B cell (primary cell): ENCODE results near the gene LHPP. TPM values are rescaled to one million over a fixed set of nuclear protein-coding genes. Genes with fewer than 3 reads are reported as not detected.
A peak's percentile ranks its signal among the peaks of the same experiment; 100 is the strongest.

Experiments
- ATAC-seq: fragments of 200-7000 bp; cut with Tn5 transposase; one replicate; pipeline ENCODE4 v1.10.0; 2021; ENCODE audit warnings: low read depth, mild to moderate bottlenecking, moderate number of reproducible peaks, moderate library complexity
- CTCF ChIA-PET: fragments of 350-600 bp; sonication (Branson Sonifier 250); formaldehyde crosslinking; loops from one replicate; lab custom pipeline; 2021; ENCODE audit warnings: antibody characterized with exemption, inconsistent platforms; lab: Charles Lee
- POLR2A ChIA-PET: fragments of 350-600 bp; sonication (Branson Sonifier 250); formaldehyde crosslinking; loops from one replicate; lab custom pipeline; 2021; ENCODE audit warnings: antibody characterized with exemption; lab: Charles Lee
- DNase-seq: peaks from one replicate; pipeline ENCODE4 v3.0.0; 2013
- H2AFZ ChIP-seq: 2 replicates; pipeline ENCODE4 v1.6.1; 2012; ENCODE audit warnings: mild to moderate bottlenecking, low read depth, low read length; ENCODE audit not compliant: insufficient read depth, poor library complexity, severe bottlenecking
- H3K27ac ChIP-seq, 2 donors: 1 replicate in 1 of 2; 2 replicates in 1 of 2; pipeline ENCODE4 v1.5.1; 2012 to 2013; ENCODE audit warnings: low read length in 2 of 2, mild to moderate bottlenecking in 2 of 2, moderate library complexity in 1 of 2
- H3K27me3 ChIP-seq, 4 experiments: fragments of 200-600 bp in 1 of 4; sonication (generic) in 1 of 4; replicated peaks in 1 of 4; 1 replicate in 2 of 4; 2 replicates in 2 of 4; pipeline versions ENCODE4 v1.6.1 to v1.7.0; 2013 to 2016; ENCODE audit warnings: low read length in 3 of 4, mild to moderate bottlenecking in 2 of 4, mixed read lengths in 1 of 4, moderate library complexity in 1 of 4; ENCODE audit not compliant: insufficient read depth in 4 of 4, control insufficient read depth in 3 of 4; ENCODE audit errors: control extremely low read depth in 1 of 4
- H3K36me3 ChIP-seq, 2 experiments: replicated peaks in 1 of 2; 1 replicate in 1 of 2; 2 replicates in 1 of 2; pipeline versions ENCODE4 v1.6.1 to v1.7.1; 2013; ENCODE audit warnings: low read length in 1 of 2; ENCODE audit not compliant: insufficient read depth in 2 of 2, control insufficient read depth in 1 of 2; ENCODE audit errors: control extremely low read depth in 1 of 2, extremely low read depth in 1 of 2
- H3K4me1 ChIP-seq, 2 donors: fragments of 200-600 bp in 1 of 2; sonication (generic) in 1 of 2; 1 replicate in 1 of 2; 2 replicates in 1 of 2; pipeline versions ENCODE4 v1.5.1 to v1.6.1; 2013 to 2017; ENCODE audit warnings: low read length in 2 of 2; ENCODE audit not compliant: control insufficient read depth in 2 of 2, insufficient read depth in 2 of 2
- H3K4me2 ChIP-seq: replicated peaks from 2 replicates; pipeline ENCODE3; 2012; ENCODE audit warnings: mild to moderate bottlenecking, low read depth, low read length; ENCODE audit not compliant: poor library complexity, severe bottlenecking
- H3K4me3 ChIP-seq, 5 experiments: fragments of 200-600 bp in 1 of 5; sonication (generic) in 1 of 5; 1 replicate in 3 of 5; 2 replicates in 2 of 5; pipeline versions ENCODE4 v1.5.1 to v1.7.0; 2011 to 2016; ENCODE audit warnings: low read length in 4 of 5, mild to moderate bottlenecking in 4 of 5, low read depth in 2 of 5, control low read depth in 1 of 5, moderate library complexity in 1 of 5; ENCODE audit not compliant: insufficient read depth in 1 of 5; ENCODE audit errors: control extremely low read depth in 1 of 5, extremely low read depth in 1 of 5
- H3K79me2 ChIP-seq: fragments of 200-600 bp; sonication (generic); one replicate; pipeline ENCODE4 v1.6.0; 2016; ENCODE audit warnings: low read length; ENCODE audit not compliant: control insufficient read depth, insufficient read depth
- H3K9ac ChIP-seq: fragments of 200-600 bp; sonication (generic); 2 replicates; pipeline ENCODE4 v1.6.1; 2017; ENCODE audit warnings: mild to moderate bottlenecking, low read length, moderate library complexity
- H3K9me3 ChIP-seq, 3 donors: one replicate each; pipeline versions ENCODE4 v1.6.1 to v1.7.1; 2013; ENCODE audit warnings: low read length in 2 of 3; ENCODE audit not compliant: control insufficient read depth in 2 of 3, insufficient read depth in 1 of 3; ENCODE audit errors: control extremely low read depth in 1 of 3
- H4K20me1 ChIP-seq: 2 replicates; pipeline ENCODE4 v1.6.0; 2012; ENCODE audit warnings: mild to moderate bottlenecking, low read length; ENCODE audit not compliant: insufficient read depth, control insufficient read depth, poor library complexity, severe bottlenecking
- H3K27ac Mint-ChIP-seq: one replicate; pipeline ENCODE4 v1.8.0; 2021; ENCODE audit warnings: mixed read lengths
- H3K27me3 Mint-ChIP-seq: one replicate; pipeline ENCODE4 v1.8.0; 2021; ENCODE audit warnings: mixed read lengths
- H3K4me1 Mint-ChIP-seq: one replicate; pipeline ENCODE4 v1.8.0; 2021; ENCODE audit warnings: mixed read lengths
- H3K4me3 Mint-ChIP-seq: one replicate; pipeline ENCODE4 v1.8.0; 2021; ENCODE audit warnings: mixed read lengths
- H3K9me3 Mint-ChIP-seq: one replicate; pipeline ENCODE4 v1.8.0; 2022; ENCODE audit warnings: mixed read lengths; ENCODE audit not compliant: insufficient read depth
- CTCF ChIP-seq: fragments of 200-600 bp; IDR thresholded peaks from one replicate; pipeline ENCODE4 v1.8.0; 2022; ENCODE audit warnings: antibody characterized with exemption, mild to moderate bottlenecking
- EZH2 ChIP-seq: IDR thresholded peaks from 2 replicates; pipeline ENCODE4 v1.6.1; 2012; ENCODE audit warnings: borderline replicate concordance, low read depth, mild to moderate bottlenecking, moderate library complexity, low read length; ENCODE audit not compliant: insufficient read depth, poor library complexity, severe bottlenecking
- WGBS: methylation state at CpG from one replicate; pipeline ENCODE4 v1.1.5; 2013; ENCODE audit warnings: missing lambda C conversion rate; ENCODE audit not compliant: insufficient coverage; 5-methylcytosine and 5-hydroxymethylcytosine counted together
- intact Hi-C: fragments of 100-400 bp; cut with micrococcal nuclease; formaldehyde crosslinking; loops from one replicate; pipeline ENCODE4 v1.10.0; 2022
- polyA plus RNA-seq: library from polyadenylated mRNA; depleted of rRNA; stranded (reverse); fragments of >200 nt; gene quantifications from 2 replicates; pipeline ENCODE4 v1.2.3, GENCODE V29; 2012
- total RNA-seq, 2 donors: library from RNA; stranded (reverse); fragments of 120-200 nt in 1 of 2; gene quantifications; 1 replicate in 1 of 2; 2 replicates in 1 of 2; pipeline versions ENCODE4 v1.2.3 to v1.2.4, GENCODE V29; 2013 to 2022

The LHPP gene
- total and polyA plus RNA-seq, 2 donors (not counting 1 experiment from before 2014, with no cell fraction given) = 60.2 to 83.5 TPM

GRCh38 chr10:124416733-124417132, 44.9 kb upstream of the LHPP start:
- Mint-ChIP-seq H3K9me3 (no peaks in the 10 kb centered on the region), H3K4me1 (peaks cover 16% of the 10 kb centered on the region), H3K27me3 (peaks cover 3% of the 10 kb centered on the region), H3K4me3 (peak overlapping the region; percentile 29), H3K27ac (no peak overlapping the region)
- no peak overlapping the region for H3K9ac ChIP-seq
- ATAC-seq (no peak), DNase-seq (no peak)
- intact Hi-C loops = loop anchor here (10.0 kb wide), 1 partner anchor 118 kb away; no protein-coding TSS in a partner anchor
- TF ChIP-seq EZH2 (no peak), CTCF (no peak)
- no peak overlapping the region for H3K27ac ChIP-seq
- H2AFZ ChIP-seq = no peak overlapping the region
- no peaks in the 10 kb centered on the region for H3K9me3 ChIP-seq
- H3K4me2 ChIP-seq = no peak overlapping the region
- peaks cover 0 to 11% (median 5%) of the 10 kb centered on the region in 4 experiments for H3K27me3 ChIP-seq
- H3K4me3 ChIP-seq = no peak overlapping the region
- peaks cover 20% of the 10 kb centered on the region for H3K79me2 ChIP-seq
- peaks cover 10 to 13% of the 10 kb centered on the region in 2 donors for H3K4me1 ChIP-seq
- ChIA-PET POLR2A (interaction anchor here (0.6 to 0.7 kb wide), 2 partner anchors 15 to 366 kb away, joined by 15 to 18 read pairs; no protein-coding TSS in a partner anchor), CTCF (interaction anchor here (0.7 to 3.0 kb wide), 4 partner anchors 13 to 422 kb away, joined by 3 to 8 read pairs (median 6); no protein-coding TSS in a partner anchor)
- H4K20me1 ChIP-seq = no peaks in the 10 kb centered on the region
- WGBS = no CpG with 5 or more reads among the region's 6 CpGs
- no peaks in the 10 kb centered on the region for H3K36me3 ChIP-seq
